GDM1 (cell line): ENCODE results near the gene MTHFR.

Experiments used
- DNase-seq: peaks from one replicate; lab custom pipeline; 2025; lab: John Stamatoyannopoulos, UW

MTHFR gene

GRCh38 chr1:11797525-11798216 is 8.1 kb downstream of the MTHFR start:
- no peak for DNase-seq

DNA sequence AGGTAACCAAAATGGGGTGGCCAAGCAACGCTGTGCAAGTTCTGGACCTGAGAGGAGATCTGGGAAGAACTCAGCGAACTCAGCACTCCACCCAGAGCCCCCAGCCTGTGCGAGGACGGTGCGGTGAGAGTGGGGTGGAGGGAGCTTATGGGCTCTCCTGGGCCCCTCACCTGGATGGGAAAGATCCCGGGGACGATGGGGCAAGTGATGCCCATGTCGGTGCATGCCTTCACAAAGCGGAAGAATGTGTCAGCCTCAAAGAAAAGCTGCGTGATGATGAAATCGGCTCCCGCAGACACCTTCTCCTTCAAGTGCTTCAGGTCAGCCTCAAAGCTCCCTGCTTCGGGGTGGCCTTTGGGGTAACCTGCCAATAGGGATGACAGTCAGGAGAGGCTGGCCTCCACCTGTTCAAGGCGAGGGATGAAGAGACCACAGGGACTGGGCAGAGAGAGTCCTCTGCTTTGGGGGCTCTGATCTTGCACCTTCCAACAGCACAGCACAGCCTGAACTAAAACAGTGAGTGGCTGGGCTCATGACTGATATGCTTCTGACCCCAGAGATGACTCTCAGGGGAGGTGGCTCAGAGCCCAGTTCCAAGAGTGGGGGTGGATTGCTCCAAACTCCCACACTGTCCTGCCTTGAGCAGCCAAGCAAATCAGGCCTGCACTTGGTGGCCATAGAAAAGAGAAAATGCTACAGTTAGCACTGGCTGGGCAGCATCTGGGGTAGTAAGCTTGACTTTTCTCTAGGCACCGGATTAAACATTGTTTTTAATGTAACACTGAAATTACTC is 9.5 kb downstream of the MTHFR start:
- DNase-seq, result no peak

- DNase-seq, result no peak
Measured at GRCh38 chr1:11795238-11795890, 10.4 kb downstream of the MTHFR start.

DNA sequence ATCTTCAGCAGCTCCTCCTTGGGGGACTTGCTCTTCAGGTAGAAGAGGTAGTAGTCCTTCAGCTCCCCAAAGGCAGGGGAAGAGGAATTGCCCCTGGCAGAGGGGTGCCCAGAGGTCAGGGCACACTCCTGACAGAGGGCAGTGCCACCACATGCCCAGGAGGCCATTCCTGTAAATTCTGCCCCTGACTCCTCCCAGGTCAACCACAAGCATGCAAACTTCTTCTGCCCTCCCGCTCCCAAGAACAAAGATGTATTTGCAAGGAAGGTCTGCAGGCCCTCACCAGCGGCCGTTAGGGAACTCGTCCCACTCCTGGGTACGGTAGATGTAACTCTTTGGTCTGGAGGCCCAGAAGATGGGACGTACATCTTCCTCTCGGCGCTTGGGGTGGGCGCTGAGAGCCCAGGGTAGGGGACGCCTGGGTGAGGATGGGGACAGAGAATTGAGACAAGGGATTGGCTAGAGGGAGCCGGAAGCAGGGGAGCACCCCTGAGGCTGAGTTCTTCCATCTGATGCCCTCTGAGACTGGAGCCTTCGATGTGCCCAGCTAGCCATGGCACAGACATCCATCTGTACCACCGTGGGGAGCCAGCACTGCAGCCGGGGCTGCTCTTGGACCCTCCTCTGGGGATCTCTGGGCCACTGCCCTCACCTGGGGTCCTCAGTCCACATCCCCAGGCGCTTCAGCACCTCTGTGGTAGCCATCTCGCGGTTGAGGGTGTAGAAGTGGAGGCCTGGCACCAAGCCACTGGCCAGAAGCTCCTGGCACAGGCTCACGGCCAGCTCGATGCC is 11.1 kb downstream of the MTHFR start:
- no peak for DNase-seq

DNA sequence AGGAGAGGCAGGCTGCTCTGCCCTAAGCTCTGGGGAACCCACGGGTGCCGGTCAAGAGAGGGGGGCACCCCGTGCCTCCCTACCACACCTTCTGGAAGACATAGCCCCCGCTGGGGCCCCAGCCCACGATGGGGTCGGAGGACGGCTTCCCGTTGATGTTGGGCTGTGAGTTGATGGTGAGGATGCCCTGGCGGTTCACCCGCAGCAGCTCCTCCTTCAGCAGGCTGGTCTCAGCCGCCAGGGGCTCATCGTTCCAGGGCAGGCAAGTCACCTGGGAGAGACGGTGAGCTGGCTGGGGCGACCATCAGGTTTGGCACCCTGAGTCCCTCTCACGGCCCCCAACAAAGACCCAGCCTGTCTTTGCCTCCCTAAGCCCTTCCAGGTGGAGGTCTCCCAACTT is 11.9 kb downstream of the MTHFR start:
- DNase-seq, result no peak

- DNase-seq, result no peak
Measured at GRCh38 chr1:11792106-11792505, 13.7 kb downstream of the MTHFR start.

DNA sequence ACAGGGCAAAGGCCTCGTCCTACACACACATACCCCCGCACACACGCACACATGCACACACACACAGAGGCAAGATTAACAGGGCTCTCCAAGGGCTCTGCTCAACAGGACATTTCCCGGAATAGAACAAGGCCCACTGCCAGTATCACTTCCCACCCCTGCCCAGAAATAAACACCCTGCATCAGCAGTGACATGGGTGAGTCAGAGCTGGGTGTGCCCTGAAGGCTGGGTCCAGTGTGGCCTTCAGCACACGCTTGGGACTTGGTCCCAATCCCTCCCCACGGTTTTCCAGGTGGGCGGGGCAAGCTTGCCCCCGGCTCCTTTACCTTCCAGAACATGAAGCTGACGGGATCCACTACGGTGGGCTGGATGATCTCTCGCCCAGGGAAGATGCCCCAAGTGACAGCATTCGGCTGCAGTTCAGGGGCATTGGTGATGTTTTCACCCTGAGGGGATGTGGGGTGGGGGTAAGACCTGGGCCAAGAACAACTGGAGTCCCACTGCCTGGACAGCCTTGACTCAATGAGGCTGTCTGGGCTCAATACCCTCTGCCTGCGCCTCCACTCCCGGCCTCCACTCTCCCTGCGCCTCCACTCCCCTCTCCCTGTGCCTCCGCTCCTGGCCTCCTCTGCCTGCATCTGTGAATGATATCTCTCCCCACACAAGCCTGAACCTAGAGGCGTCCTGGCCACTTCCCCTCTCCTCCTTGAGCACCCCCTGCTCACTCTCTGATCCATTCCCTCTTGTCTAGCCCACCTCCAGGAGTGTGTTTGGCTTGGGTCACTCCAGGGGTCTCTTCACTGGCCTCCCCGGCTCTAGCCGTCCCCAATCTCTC is 14.7 kb downstream of the MTHFR start:
- no peak for DNase-seq

DNA sequence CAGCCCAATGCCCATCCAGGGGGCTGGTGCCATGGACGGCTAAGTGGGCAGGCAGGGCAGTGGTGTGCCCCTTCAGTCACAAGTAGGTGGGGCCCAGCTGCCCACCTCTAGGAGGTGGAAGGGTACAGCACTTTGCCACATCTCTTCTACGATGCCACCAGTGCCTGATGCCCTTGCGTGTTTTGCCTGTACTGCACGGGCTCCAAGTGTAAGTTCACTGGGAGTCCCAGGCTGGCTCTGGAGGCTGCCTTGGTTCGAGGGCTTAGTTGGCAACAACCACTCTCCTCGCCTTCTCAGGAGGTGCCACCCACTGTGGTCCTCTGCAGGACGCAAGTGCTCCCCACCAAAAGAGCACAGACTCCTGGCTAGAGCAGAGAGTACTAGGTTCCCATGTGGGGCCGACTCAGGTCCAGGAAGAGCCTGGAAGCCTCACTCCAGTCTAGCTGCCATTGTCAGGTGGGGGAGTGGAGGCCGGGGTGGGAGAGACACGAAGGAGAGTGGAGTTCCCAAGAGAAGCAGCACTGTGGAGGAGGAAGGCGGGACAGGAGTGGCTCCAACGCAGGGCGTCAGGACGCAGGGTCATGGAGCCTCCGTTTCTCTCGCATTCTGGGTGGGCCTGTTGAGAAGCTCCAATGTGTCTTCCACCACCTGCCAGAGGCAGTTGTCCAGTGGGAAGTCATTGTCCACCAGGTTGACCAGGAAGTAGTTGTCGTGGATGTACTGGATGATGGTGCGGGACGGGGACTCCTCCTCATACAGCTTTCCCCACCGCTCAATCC is 15.5 kb downstream of the MTHFR start:
- DNase-seq, result no peak

- no peak for DNase-seq
Measured at GRCh38 chr1:11789126-11790067, 16.4 kb downstream of the MTHFR start.

- DNase-seq, result no peak
Measured at GRCh38 chr1:11788549-11789053, 17.2 kb downstream of the MTHFR start.

- no peak for DNase-seq
Measured at GRCh38 chr1:11787804-11788436, 17.8 kb downstream of the MTHFR start.

- DNase-seq, result no peak
Measured at GRCh38 chr1:11787251-11787803, 18.4 kb downstream of the MTHFR start.

DNA sequence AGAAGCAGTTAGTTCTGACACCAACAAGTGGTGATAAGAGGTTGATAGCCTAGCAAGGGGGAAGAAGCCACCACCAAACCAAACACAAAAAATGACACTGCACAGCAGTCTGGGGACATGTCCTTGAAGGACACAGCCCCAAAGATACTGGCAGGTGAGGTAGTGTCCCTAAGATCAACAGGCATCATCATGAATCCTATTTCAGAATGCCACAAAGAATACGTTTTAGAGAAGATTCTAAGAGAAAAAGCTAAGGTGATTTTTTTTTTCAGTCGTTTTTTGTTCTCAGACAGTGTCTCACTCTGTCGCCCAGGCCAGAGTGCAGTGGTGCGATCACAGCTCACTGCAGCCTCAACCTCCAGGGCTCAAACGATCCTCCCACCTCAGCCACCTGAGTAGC is 19.6 kb downstream of the MTHFR start:
- no peak for DNase-seq

- no peak for DNase-seq
Measured at GRCh38 chr1:11784993-11785769, 20.6 kb downstream of the MTHFR start.

DNA sequence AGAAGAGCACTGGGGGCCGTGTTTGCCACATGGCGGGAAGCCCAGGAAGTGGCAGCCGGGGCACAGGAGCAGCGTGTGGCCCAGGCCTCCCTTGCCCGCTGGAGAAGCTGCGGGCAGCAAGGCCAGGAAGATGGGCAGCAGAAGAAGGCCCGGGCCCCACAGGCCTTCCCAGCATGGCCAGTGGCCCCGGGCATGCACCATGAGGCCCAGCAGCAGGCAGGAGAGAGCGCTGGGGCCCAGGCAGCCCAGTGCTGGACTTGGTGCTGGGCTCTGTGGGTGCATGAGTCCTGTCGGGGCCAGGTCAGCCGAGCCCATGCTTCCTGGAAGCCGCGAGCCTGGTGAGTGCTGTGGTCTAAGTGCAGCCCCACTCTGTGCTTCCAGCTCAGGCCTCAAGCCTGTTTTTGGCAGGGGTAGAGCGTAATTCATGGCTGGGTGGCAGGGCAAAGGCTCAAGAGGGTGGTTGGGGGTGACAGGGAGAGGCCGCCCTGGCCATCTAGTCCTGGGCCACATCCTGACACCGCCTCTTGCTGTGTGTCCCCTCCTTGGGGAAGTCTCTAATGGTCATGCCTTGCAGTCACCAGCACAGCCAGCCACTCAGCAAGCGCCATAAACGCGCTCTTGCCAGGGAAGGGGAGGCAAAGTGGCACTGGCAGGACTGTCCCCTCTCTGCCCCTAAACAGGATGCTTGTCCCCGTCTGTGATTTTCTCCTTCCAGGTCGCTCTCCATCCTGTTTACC is 21.3 kb downstream of the MTHFR start:
- no peak for DNase-seq

GRCh38 chr1:11783556-11783955 is 22.2 kb downstream of the MTHFR start:
- no peak for DNase-seq
